B cell (primary cell): ENCODE measurements around the gene ZBTB16. TPM values are rescaled to one million over a fixed set of nuclear protein-coding genes. Genes with fewer than 3 reads are reported as not detected.

Experiments used
- ATAC-seq: fragments of 200-7000 bp; cut with Tn5 transposase; one replicate; pipeline ENCODE4 v1.10.0; 2021; ENCODE audit warnings: low read depth, mild to moderate bottlenecking, moderate number of reproducible peaks, moderate library complexity
- CTCF ChIA-PET: fragments of 350-600 bp; sonication (Branson Sonifier 250); formaldehyde crosslinking; loops from one replicate; lab custom pipeline; 2021; ENCODE audit warnings: antibody characterized with exemption, inconsistent platforms; lab: Charles Lee
- POLR2A ChIA-PET: fragments of 350-600 bp; sonication (Branson Sonifier 250); formaldehyde crosslinking; loops from one replicate; lab custom pipeline; 2021; ENCODE audit warnings: antibody characterized with exemption; lab: Charles Lee
- DNase-seq: peaks from one replicate; pipeline ENCODE4 v3.0.0; 2013
- H2AFZ ChIP-seq: 2 replicates; pipeline ENCODE4 v1.6.1; 2012; ENCODE audit warnings: mild to moderate bottlenecking, low read depth, low read length; ENCODE audit not compliant: insufficient read depth, poor library complexity, severe bottlenecking
- H3K27ac ChIP-seq, 2 donors: 1 replicate in 1 of 2; 2 replicates in 1 of 2; pipeline ENCODE4 v1.5.1; 2012 to 2013; ENCODE audit warnings: low read length in 2 of 2, mild to moderate bottlenecking in 2 of 2, moderate library complexity in 1 of 2
- H3K27me3 ChIP-seq, 4 experiments: fragments of 200-600 bp in 1 of 4; sonication (generic) in 1 of 4; replicated peaks in 1 of 4; 1 replicate in 2 of 4; 2 replicates in 2 of 4; pipeline versions ENCODE4 v1.6.1 to v1.7.0; 2013 to 2016; ENCODE audit warnings: low read length in 3 of 4, mild to moderate bottlenecking in 2 of 4, mixed read lengths in 1 of 4, moderate library complexity in 1 of 4; ENCODE audit not compliant: insufficient read depth in 4 of 4, control insufficient read depth in 3 of 4; ENCODE audit errors: control extremely low read depth in 1 of 4
- H3K36me3 ChIP-seq, 2 experiments: replicated peaks in 1 of 2; 1 replicate in 1 of 2; 2 replicates in 1 of 2; pipeline versions ENCODE4 v1.6.1 to v1.7.1; 2013; ENCODE audit warnings: low read length in 1 of 2; ENCODE audit not compliant: insufficient read depth in 2 of 2, control insufficient read depth in 1 of 2; ENCODE audit errors: control extremely low read depth in 1 of 2, extremely low read depth in 1 of 2
- H3K4me1 ChIP-seq, 2 donors: fragments of 200-600 bp in 1 of 2; sonication (generic) in 1 of 2; 1 replicate in 1 of 2; 2 replicates in 1 of 2; pipeline versions ENCODE4 v1.5.1 to v1.6.1; 2013 to 2017; ENCODE audit warnings: low read length in 2 of 2; ENCODE audit not compliant: control insufficient read depth in 2 of 2, insufficient read depth in 2 of 2
- H3K4me2 ChIP-seq: replicated peaks from 2 replicates; pipeline ENCODE3; 2012; ENCODE audit warnings: mild to moderate bottlenecking, low read depth, low read length; ENCODE audit not compliant: poor library complexity, severe bottlenecking
- H3K4me3 ChIP-seq, 5 experiments: fragments of 200-600 bp in 1 of 5; sonication (generic) in 1 of 5; 1 replicate in 3 of 5; 2 replicates in 2 of 5; pipeline versions ENCODE4 v1.5.1 to v1.7.0; 2011 to 2016; ENCODE audit warnings: low read length in 4 of 5, mild to moderate bottlenecking in 4 of 5, low read depth in 2 of 5, control low read depth in 1 of 5, moderate library complexity in 1 of 5; ENCODE audit not compliant: insufficient read depth in 1 of 5; ENCODE audit errors: control extremely low read depth in 1 of 5, extremely low read depth in 1 of 5
- H3K79me2 ChIP-seq: fragments of 200-600 bp; sonication (generic); one replicate; pipeline ENCODE4 v1.6.0; 2016; ENCODE audit warnings: low read length; ENCODE audit not compliant: control insufficient read depth, insufficient read depth
- H3K9ac ChIP-seq: fragments of 200-600 bp; sonication (generic); 2 replicates; pipeline ENCODE4 v1.6.1; 2017; ENCODE audit warnings: mild to moderate bottlenecking, low read length, moderate library complexity
- H3K9me3 ChIP-seq, 3 donors: one replicate each; pipeline versions ENCODE4 v1.6.1 to v1.7.1; 2013; ENCODE audit warnings: low read length in 2 of 3; ENCODE audit not compliant: control insufficient read depth in 2 of 3, insufficient read depth in 1 of 3; ENCODE audit errors: control extremely low read depth in 1 of 3
- H4K20me1 ChIP-seq: 2 replicates; pipeline ENCODE4 v1.6.0; 2012; ENCODE audit warnings: mild to moderate bottlenecking, low read length; ENCODE audit not compliant: insufficient read depth, control insufficient read depth, poor library complexity, severe bottlenecking
- H3K27ac Mint-ChIP-seq: one replicate; pipeline ENCODE4 v1.8.0; 2021; ENCODE audit warnings: mixed read lengths
- H3K27me3 Mint-ChIP-seq: one replicate; pipeline ENCODE4 v1.8.0; 2021; ENCODE audit warnings: mixed read lengths
- H3K4me1 Mint-ChIP-seq: one replicate; pipeline ENCODE4 v1.8.0; 2021; ENCODE audit warnings: mixed read lengths
- H3K4me3 Mint-ChIP-seq: one replicate; pipeline ENCODE4 v1.8.0; 2021; ENCODE audit warnings: mixed read lengths
- H3K9me3 Mint-ChIP-seq: one replicate; pipeline ENCODE4 v1.8.0; 2022; ENCODE audit warnings: mixed read lengths; ENCODE audit not compliant: insufficient read depth
- EZH2 ChIP-seq: IDR thresholded peaks from 2 replicates; pipeline ENCODE4 v1.6.1; 2012; ENCODE audit warnings: borderline replicate concordance, low read depth, mild to moderate bottlenecking, moderate library complexity, low read length; ENCODE audit not compliant: insufficient read depth, poor library complexity, severe bottlenecking
- WGBS: methylation state at CpG from one replicate; pipeline ENCODE4 v1.1.5; 2013; ENCODE audit warnings: missing lambda C conversion rate; ENCODE audit not compliant: insufficient coverage; 5-methylcytosine and 5-hydroxymethylcytosine counted together
- intact Hi-C: fragments of 100-400 bp; cut with micrococcal nuclease; formaldehyde crosslinking; loops from one replicate; pipeline ENCODE4 v1.10.0; 2022
- polyA plus RNA-seq: library from polyadenylated mRNA; depleted of rRNA; stranded (reverse); fragments of >200 nt; gene quantifications from 2 replicates; pipeline ENCODE4 v1.2.3, GENCODE V29; 2012
- total RNA-seq, 2 donors: library from RNA; stranded (reverse); fragments of 120-200 nt in 1 of 2; gene quantifications; 1 replicate in 1 of 2; 2 replicates in 1 of 2; pipeline versions ENCODE4 v1.2.3 to v1.2.4, GENCODE V29; 2013 to 2022
- TF ChIP-seq, protein P1 (sequence below): fragments of 200-600 bp; IDR thresholded peaks from one replicate; pipeline ENCODE4 v1.8.0; 2022; ENCODE audit warnings: antibody characterized with exemption, mild to moderate bottlenecking

Gene ZBTB16
- total and polyA plus RNA-seq, 2 donors (not counting 1 experiment from before 2014, with no cell fraction given): 16.0 to 20.6 TPM

GRCh38 chr11:114109206-114110090 is 49.9 kb downstream of the ZBTB16 start:
- peak overlapping the region; percentile 1 for H3K4me3 Mint-ChIP-seq
- Histone ChIP-seq H3K4me3 (no peak overlapping the region), H2AFZ (no peak overlapping the region), H3K4me2 (no peak overlapping the region), H3K27ac (no peak overlapping the region), H3K9me3 (no peaks in the 10 kb centered on the region), H3K79me2 (peaks cover 20% of the 10 kb centered on the region), H4K20me1 (no peaks in the 10 kb centered on the region), H3K4me1 (peaks cover 12 to 29% of the 10 kb centered on the region in 2 donors), H3K36me3 (no peaks in the 10 kb centered on the region), H3K27me3 (peaks cover 0 to 6% (median 3%) of the 10 kb centered on the region in 4 experiments), H3K9ac (no peak overlapping the region)
- CTCF ChIA-PET: interaction anchor here (0.8 to 1.0 kb wide), 2 partner anchors 149 to 152 kb away, joined by 3 read pairs; no protein-coding TSS in a partner anchor
- no peak for ATAC-seq
- no peak for TF ChIP-seq EZH2
- TF ChIP-seq, protein P1, sequence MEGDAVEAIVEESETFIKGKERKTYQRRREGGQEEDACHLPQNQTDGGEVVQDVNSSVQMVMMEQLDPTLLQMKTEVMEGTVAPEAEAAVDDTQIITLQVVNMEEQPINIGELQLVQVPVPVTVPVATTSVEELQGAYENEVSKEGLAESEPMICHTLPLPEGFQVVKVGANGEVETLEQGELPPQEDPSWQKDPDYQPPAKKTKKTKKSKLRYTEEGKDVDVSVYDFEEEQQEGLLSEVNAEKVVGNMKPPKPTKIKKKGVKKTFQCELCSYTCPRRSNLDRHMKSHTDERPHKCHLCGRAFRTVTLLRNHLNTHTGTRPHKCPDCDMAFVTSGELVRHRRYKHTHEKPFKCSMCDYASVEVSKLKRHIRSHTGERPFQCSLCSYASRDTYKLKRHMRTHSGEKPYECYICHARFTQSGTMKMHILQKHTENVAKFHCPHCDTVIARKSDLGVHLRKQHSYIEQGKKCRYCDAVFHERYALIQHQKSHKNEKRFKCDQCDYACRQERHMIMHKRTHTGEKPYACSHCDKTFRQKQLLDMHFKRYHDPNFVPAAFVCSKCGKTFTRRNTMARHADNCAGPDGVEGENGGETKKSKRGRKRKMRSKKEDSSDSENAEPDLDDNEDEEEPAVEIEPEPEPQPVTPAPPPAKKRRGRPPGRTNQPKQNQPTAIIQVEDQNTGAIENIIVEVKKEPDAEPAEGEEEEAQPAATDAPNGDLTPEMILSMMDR: no peak
- POLR2A ChIA-PET: no interaction called here
- H3K27me3 Mint-ChIP-seq: peaks cover 58% of the 10 kb centered on the region
- peaks cover 19% of the 10 kb centered on the region for H3K4me1 Mint-ChIP-seq
- no peak overlapping the region for H3K27ac Mint-ChIP-seq
- no peak for DNase-seq
- WGBS: 64% methylated on average over 6 of the region's 9 CpGs
- intact Hi-C loops: no loop called here
- no peaks in the 10 kb centered on the region for H3K9me3 Mint-ChIP-seq

- CTCF ChIA-PET: no interaction called here
- TF ChIP-seq EZH2: no peak
- TF ChIP-seq, protein P1: no peak
Observed at GRCh38 chr11:114110123-114110522, 50.6 kb downstream of the ZBTB16 start.

More at GRCh38 chr11:114110123-114110522, 50.6 kb downstream of the ZBTB16 start:
- Histone ChIP-seq H3K36me3 (no peaks in the 10 kb centered on the region), H3K9me3 (no peaks in the 10 kb centered on the region), H3K79me2 (peaks cover 20% of the 10 kb centered on the region), H3K4me1 (peaks cover 12 to 29% of the 10 kb centered on the region in 2 donors), H3K4me2 (no peak overlapping the region), H2AFZ (no peak overlapping the region), H4K20me1 (no peaks in the 10 kb centered on the region), H3K27me3 (peaks cover 0 to 6% (median 3%) of the 10 kb centered on the region in 4 experiments), H3K4me3 (no peak overlapping the region), H3K27ac (no peak overlapping the region), H3K9ac (no peak overlapping the region)
- intact Hi-C loops: no loop called here
- no peak overlapping the region for H3K27ac Mint-ChIP-seq
- peaks cover 61% of the 10 kb centered on the region for H3K27me3 Mint-ChIP-seq
- 88% methylated on average over 6 of the region's 6 CpGs for WGBS
- POLR2A ChIA-PET: no interaction called here
- H3K4me1 Mint-ChIP-seq: peaks cover 19% of the 10 kb centered on the region
- H3K9me3 Mint-ChIP-seq: no peaks in the 10 kb centered on the region
- DNase-seq: no peak
- no peak overlapping the region for H3K4me3 Mint-ChIP-seq
- ATAC-seq: no peak
